ENCODE results near the gene PSMC3.

The PSMC3 gene

DNA sequence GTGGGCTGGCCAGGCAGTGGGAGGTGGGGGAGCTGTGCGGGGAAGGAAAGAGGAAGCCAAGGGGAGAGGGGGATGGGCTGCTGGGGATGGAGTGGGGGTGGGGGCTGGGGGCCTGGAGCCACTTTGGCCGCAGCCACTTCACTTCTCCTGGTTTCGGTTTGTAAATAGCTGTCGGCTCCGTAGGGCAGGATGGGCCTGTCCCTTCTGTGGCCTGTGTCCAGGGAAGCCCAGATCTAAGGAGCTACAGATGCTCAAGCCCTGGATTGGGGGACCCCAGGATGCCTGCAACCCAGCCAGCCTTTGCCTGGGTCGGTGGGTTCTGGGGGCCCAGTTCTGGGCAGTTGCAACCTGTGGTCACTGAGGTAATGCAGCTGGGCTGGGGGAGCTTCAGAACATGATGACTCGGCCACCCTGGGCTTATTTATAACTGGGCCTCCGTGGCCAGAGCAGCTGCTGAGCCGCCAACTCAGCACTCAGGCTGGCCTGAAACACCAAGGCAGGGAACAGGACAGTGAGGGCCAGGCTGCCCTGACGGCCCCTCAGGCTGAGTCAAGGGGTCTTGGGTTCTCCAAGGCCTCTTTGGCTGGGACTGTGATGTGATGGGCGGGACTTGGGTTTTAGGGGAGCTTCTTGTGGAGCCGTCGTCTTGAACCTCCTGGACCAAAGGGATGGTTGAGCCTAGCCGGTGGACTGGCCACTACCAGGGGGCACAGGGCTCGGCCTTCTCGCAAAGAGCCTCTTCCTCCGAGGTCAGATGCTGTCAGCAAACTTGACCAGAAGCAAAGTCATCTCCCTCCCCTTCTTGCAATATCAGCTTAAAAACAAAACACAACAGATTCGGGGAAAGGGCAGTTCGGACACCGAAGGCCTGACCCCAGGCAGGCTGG lies 32.8 kb downstream of the PSMC3 start:
- no peak for DNase-seq

DNA sequence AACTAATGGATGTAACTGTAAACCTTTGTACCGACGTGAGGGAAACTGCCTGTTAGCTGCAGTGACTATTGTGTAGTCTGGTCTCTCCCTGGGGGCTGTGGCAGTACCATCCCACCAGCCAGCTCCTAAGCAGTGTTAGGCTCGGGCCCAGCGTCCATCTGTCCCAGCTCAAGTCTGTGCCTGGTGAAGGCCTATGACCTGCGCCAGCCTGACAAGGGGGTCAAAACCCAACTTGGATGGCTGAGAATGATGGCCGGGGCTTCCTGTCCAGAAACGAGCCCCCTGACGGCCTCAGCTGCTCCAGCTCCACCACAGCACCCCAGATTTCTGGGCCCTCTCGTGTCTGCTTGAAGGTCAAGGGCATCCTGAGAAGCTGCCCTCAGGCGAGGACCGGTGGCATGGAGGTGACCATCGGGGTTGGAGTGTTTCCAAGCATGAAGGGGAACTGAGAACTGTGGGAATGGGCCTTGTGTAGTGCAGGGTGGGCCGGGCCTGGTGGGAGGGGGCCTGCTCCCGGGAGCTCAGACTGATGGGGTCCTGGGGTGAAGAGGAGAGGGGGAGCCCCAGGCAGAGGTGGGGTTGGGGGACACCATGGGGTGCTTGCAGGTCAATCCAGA lies 33.6 kb downstream of the PSMC3 start:
- no peak for DNase-seq

- DNase-seq, result no peak
These were observed 34.4 kb downstream of the PSMC3 start for GRCh38 chr11:47391711-47392432.

- no peak for DNase-seq
These were observed 35.1 kb downstream of the PSMC3 start for GRCh38 chr11:47391077-47391583.

GRCh38 chr11:47390422-47390760 lies 35.8 kb downstream of the PSMC3 start:
- DNase-seq, result no peak

DNA sequence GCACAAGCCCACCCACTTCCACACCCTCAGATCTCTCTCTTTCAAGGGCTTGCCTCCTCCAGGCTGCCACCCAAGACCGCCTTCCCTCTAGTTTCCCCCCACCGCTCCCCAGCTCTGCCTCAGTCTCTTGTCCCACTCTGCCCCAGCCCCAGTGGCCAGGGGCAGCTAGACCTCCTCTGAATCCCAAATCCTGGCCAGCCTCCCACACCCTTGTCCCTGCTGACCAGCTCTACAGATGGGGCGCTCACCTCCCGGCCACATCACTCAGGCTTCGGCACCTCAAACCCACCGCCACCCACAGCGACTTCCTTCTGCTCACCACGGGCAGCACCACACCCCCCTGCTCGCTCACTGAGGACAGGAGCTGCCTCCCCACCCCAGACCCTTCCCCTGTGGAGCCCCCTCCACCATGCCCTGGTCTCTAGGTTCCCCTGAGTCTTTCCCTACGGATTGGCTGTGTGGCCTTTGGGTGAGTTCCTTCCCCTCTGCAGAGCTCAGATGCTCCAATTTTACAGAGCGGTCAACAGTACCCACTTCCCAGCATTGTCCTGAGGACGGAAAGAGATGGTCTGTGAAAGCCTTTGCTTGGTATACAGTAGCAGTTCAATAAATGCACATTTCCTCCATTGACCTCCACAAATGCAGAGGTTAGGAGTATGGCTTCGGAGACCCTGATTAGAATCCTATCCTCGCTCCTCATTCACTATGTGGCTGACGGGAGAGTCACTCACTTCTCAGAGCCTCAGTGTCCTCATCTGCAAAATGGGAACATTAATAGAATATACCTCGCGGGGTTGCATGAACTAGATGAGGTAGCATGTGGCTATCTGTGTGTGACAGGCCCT lies 36.4 kb downstream of the PSMC3 start:
- DNase-seq, result no peak

- no peak for DNase-seq
These were observed 37.3 kb downstream of the PSMC3 start for GRCh38 chr11:47388697-47389576.

GRCh38 chr11:47387944-47388696 lies 38.1 kb downstream of the PSMC3 start:
- no peak for DNase-seq

DNA sequence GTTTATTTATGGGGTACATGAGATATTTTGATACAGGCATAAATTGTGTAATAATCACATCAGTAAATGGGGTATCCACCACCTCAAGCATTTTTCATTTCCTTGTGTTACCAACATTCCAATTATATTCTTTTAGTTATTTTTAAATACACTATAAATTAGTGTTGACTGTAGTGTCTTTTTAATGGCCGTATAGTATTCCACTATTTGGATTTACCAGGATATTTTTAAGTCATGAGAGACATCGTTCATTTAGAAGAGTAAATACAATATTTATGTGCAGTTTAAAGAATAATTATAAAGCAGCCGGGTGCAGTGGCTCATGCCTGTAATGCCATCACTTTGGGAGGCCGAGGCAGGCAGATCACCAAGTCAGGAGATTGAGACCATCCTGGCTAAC lies 41.7 kb downstream of the PSMC3 start:
- no peak for DNase-seq

DNA sequence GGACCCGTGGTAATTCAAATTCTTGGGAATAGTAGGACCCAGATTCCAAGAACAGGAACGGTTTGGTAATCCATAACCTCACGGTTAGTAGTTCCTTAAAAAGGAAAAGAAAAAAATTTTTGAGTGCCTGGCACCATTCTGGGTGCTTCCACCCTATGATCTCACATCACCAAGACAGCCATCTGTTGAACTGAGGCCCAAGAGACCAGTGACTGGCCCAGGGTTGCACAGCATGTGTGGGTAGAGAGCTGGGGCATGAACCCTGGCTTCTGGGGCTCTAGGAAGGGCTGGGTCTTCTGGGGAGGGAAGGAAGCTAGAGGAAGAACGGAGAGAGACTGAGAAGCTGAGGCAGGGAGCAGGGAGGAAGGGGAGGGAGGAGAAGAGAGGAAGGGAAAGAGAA lies 43.2 kb downstream of the PSMC3 start:
- no peak for DNase-seq

DNA sequence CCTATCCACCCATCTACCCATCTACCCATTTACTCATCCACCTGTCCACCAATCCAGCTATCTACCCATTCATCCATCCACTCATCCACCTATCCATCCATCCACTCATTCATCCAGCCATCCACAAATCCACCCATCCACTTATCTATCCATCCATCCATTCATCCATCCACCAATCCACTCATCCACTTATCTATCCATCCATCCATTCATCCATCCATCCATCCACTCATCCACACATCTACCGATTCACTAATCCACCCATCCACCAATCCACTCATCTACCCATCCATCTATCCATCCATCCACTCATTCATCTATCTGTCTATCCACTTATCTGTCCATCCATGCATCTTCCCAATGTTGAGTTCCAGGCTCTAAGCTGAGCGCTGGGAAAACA lies 46.2 kb downstream of the PSMC3 start:
- no peak for DNase-seq

DNA sequence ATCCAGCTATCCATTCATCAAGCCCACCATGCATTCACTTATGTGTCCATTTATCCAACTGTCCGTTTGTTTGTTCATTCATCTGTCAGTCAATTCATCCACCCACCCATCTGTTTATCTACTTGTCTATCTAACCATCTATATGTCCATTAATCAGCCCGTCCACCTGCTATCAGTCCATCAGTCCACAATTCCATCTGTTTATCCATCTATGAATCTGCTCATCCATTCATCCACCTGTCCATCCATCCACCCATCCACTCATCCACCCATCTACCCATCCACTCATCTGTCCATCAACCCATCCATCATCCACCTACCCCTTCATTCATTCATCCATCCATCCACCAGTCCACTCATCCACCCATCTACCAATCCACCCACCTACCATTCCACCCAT lies 46.9 kb downstream of the PSMC3 start:
- no peak for DNase-seq

DNA sequence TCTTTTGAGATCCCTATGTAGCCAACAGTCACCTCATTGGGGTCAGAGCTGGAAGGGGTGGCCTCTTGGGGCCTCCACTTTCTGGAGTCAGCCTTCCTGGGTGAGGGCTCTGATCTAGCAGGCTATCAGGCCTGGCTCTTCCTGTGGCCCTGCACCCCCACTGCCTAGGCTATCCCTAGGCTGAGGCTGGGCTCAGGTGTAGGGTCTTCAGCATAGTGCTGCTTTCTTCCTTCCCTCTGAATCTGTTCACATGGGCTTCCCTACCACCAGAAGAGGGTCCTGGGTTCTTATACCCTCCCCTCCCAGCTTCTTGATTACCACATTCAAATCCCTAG lies 47.4 kb downstream of the PSMC3 start:
- no peak for DNase-seq

DNA sequence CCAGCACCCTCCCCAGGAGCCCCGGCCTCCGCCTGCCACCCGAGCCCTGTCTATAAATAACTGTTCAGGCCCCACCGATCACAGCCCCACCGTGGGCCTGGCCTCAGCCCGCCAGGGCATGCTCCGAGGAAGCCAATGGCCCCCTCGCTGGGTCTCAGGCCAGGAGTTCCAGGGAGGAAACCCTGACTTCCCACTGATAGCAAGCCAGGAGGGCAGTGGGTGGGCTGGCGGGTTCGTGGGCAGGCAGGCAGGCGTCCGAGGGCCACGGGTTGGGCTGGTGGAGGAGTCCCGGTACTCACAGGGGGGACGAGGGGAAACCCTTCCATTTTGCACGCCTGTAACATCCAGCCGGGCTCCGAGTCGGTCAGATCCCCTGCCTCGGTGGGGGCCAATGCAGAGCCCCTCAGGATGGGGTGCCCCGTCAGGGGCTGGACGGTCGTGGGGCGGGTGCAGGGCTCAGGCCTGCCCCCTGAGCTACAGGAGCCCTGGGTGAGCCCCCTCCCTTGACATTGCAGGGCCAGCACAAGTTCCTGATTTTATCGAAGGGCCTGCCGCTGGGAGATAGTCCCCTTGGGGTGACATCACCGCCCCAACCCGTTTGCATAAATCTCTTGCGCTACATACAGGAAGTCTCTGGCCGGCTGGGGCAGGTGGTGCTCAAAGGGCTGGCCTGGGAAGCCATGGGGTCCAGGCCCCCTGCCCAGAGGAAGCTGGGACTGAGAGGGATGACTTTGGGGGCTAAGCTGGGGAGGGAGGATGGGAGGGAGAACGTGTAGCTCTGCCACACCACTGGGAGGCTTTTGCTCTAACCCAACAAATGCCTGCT lies 48.0 kb downstream of the PSMC3 start, which contains the start of gene SPI1:
Gene SPI1 (minus strand): TSS at position 538 of the 826 bp plus-strand sequence. CDS start 194 bp downstream, at position 344.
- DNase-seq, result no peak

GRCh38 chr11:47377571-47378009 lies 48.6 kb downstream of the PSMC3 start:
- DNase-seq, result no peak

GRCh38 chr11:47376525-47377371 lies 49.5 kb downstream of the PSMC3 start:
- DNase-seq, result no peak

GRCh38 chr11:47376107-47376524 lies 50.1 kb downstream of the PSMC3 start:
- DNase-seq, result no peak

DNA sequence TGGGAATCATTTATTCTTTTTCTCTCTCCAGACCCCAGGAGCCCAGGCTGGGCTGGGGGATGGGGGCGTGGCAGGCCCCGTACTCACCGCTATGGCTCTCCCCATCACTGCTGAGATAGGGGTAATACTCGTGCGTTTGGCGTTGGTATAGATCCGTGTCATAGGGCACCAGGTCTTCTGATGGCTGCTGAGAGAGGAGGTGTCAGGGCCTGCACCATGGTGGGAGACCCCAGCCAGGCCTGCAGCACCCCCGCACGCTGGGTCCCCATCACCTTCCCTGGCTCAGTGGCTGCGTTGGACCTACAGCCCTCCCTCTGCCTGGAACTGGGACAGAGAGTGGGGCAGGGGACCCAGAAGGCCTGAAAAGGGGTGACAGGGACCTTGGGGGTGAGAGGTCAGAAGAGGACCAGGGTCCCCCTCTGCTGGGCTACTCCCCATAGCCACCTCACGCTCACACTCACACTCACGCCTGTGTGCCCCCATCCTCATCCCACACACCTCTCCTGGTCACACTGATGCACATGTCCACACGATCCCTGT lies 50.6 kb downstream of the PSMC3 start:
- no peak for DNase-seq

- DNase-seq, result no peak
These were observed 51.2 kb downstream of the PSMC3 start for GRCh38 chr11:47375020-47375419.
